ENCODE results near the gene ATP8A2. TPM values are rescaled to one million over a fixed set of nuclear protein-coding genes. Genes with fewer than 3 reads are reported as not detected.

Gene ATP8A2
- total RNA-seq, 1 experiment from 2014 or later = 5.2 TPM

DNA sequence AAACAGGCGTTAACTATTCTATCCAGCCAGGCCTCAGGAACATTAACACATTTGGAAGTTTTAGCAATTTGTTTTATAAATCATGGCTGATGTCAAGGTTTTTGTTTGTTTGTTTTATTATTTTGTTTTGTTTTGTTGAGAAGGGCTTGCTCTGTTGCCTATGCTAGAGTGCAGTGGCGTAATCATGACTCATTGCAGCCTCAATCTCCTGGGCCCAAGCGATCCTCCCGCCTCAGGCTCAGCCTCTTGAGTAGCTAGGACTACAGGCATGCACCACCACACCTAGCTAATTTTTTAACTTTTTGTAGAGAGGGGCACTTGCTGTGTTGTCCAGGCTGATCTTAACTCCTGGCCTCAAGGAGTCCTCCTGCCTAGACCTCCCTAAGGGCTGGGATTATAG, 42.1 kb upstream of the ATP8A2 start:
- TF ChIP-seq PRRX2 (CRISPR knock-in tag; IDR thresholded peaks at IDR 0.05) (no peak), NFATC4 (CRISPR knock-in tag; IDR thresholded peaks at IDR 0.05) (no peak), KAT7 (CRISPR knock-in tag; IDR thresholded peaks at IDR 0.05; ENCODE audit: borderline replicate concordance) (no peak), NR3C1 (CRISPR knock-in tag; conservative IDR thresholded peaks at IDR 0.05; ENCODE audit: low read depth) (no peak), ZNF416 (CRISPR knock-in tag; IDR thresholded peaks at IDR 0.05) (no peak)
- TF ChIP-seq, protein P1, sequence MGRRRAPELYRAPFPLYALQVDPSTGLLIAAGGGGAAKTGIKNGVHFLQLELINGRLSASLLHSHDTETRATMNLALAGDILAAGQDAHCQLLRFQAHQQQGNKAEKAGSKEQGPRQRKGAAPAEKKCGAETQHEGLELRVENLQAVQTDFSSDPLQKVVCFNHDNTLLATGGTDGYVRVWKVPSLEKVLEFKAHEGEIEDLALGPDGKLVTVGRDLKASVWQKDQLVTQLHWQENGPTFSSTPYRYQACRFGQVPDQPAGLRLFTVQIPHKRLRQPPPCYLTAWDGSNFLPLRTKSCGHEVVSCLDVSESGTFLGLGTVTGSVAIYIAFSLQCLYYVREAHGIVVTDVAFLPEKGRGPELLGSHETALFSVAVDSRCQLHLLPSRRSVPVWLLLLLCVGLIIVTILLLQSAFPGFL (CRISPR knock-in tag; IDR thresholded peaks at IDR 0.05; ENCODE audit: borderline replicate concordance) = no peak
- TF ChIP-seq, protein P2, sequence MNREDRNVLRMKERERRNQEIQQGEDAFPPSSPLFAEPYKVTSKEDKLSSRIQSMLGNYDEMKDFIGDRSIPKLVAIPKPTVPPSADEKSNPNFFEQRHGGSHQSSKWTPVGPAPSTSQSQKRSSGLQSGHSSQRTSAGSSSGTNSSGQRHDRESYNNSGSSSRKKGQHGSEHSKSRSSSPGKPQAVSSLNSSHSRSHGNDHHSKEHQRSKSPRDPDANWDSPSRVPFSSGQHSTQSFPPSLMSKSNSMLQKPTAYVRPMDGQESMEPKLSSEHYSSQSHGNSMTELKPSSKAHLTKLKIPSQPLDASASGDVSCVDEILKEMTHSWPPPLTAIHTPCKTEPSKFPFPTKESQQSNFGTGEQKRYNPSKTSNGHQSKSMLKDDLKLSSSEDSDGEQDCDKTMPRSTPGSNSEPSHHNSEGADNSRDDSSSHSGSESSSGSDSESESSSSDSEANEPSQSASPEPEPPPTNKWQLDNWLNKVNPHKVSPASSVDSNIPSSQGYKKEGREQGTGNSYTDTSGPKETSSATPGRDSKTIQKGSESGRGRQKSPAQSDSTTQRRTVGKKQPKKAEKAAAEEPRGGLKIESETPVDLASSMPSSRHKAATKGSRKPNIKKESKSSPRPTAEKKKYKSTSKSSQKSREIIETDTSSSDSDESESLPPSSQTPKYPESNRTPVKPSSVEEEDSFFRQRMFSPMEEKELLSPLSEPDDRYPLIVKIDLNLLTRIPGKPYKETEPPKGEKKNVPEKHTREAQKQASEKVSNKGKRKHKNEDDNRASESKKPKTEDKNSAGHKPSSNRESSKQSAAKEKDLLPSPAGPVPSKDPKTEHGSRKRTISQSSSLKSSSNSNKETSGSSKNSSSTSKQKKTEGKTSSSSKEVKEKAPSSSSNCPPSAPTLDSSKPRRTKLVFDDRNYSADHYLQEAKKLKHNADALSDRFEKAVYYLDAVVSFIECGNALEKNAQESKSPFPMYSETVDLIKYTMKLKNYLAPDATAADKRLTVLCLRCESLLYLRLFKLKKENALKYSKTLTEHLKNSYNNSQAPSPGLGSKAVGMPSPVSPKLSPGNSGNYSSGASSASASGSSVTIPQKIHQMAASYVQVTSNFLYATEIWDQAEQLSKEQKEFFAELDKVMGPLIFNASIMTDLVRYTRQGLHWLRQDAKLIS (CRISPR knock-in tag; IDR thresholded peaks at IDR 0.05; ENCODE audit: borderline replicate concordance) = no peak
- TF ChIP-seq, protein P3, sequence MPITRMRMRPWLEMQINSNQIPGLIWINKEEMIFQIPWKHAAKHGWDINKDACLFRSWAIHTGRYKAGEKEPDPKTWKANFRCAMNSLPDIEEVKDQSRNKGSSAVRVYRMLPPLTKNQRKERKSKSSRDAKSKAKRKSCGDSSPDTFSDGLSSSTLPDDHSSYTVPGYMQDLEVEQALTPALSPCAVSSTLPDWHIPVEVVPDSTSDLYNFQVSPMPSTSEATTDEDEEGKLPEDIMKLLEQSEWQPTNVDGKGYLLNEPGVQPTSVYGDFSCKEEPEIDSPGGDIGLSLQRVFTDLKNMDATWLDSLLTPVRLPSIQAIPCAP (CRISPR knock-in tag; IDR thresholded peaks at IDR 0.05) = no peak
- TF ChIP-seq, protein P4, sequence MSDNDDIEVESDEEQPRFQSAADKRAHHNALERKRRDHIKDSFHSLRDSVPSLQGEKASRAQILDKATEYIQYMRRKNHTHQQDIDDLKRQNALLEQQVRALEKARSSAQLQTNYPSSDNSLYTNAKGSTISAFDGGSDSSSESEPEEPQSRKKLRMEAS (CRISPR knock-in tag; IDR thresholded peaks at IDR 0.05) = no peak

DNA sequence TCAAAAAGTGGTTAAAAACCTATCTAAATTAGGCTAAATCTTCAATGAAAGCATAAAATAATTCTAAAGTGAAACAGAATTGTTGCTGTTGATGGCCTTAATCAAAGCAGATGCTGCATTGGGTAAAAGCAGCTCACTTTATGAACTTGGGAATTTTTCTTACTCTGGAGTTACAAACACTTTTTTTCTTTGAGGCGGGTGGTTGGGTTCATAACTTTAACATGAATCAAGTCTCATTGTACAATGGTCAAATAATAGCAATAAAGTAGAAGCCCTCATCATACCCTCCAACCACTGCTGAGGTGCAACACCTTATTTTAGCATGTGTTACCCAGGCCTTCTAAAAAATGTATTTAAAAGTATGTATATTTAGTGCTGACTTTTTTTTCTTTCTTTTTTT, 41.2 kb upstream of the ATP8A2 start:
- DNase-seq (ENCODE audit: low spot score) (no peak), ATAC-seq (no peak)
- CTCF ChIA-PET = no interaction called here
- H3K36me3 Mint-ChIP-seq = peaks cover 49% of the 10 kb centered on the region
- H3K4me3 Mint-ChIP-seq = no peak overlapping the region
- TF ChIP-seq, protein P5, sequence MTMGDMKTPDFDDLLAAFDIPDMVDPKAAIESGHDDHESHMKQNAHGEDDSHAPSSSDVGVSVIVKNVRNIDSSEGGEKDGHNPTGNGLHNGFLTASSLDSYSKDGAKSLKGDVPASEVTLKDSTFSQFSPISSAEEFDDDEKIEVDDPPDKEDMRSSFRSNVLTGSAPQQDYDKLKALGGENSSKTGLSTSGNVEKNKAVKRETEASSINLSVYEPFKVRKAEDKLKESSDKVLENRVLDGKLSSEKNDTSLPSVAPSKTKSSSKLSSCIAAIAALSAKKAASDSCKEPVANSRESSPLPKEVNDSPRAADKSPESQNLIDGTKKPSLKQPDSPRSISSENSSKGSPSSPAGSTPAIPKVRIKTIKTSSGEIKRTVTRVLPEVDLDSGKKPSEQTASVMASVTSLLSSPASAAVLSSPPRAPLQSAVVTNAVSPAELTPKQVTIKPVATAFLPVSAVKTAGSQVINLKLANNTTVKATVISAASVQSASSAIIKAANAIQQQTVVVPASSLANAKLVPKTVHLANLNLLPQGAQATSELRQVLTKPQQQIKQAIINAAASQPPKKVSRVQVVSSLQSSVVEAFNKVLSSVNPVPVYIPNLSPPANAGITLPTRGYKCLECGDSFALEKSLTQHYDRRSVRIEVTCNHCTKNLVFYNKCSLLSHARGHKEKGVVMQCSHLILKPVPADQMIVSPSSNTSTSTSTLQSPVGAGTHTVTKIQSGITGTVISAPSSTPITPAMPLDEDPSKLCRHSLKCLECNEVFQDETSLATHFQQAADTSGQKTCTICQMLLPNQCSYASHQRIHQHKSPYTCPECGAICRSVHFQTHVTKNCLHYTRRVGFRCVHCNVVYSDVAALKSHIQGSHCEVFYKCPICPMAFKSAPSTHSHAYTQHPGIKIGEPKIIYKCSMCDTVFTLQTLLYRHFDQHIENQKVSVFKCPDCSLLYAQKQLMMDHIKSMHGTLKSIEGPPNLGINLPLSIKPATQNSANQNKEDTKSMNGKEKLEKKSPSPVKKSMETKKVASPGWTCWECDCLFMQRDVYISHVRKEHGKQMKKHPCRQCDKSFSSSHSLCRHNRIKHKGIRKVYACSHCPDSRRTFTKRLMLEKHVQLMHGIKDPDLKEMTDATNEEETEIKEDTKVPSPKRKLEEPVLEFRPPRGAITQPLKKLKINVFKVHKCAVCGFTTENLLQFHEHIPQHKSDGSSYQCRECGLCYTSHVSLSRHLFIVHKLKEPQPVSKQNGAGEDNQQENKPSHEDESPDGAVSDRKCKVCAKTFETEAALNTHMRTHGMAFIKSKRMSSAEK (CRISPR knock-in tag; IDR thresholded peaks at IDR 0.05; ENCODE audit: borderline replicate concordance) = no peak
- TF ChIP-seq, protein P1 (CRISPR knock-in tag; IDR thresholded peaks at IDR 0.05; ENCODE audit: borderline replicate concordance) = no peak
- TF ChIP-seq, protein P6, sequence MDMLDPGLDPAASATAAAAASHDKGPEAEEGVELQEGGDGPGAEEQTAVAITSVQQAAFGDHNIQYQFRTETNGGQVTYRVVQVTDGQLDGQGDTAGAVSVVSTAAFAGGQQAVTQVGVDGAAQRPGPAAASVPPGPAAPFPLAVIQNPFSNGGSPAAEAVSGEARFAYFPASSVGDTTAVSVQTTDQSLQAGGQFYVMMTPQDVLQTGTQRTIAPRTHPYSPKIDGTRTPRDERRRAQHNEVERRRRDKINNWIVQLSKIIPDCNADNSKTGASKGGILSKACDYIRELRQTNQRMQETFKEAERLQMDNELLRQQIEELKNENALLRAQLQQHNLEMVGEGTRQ (CRISPR knock-in tag; IDR thresholded peaks at IDR 0.05) = no peak
- H3K27ac Mint-ChIP-seq = no peak overlapping the region
- no peaks in the 10 kb centered on the region for H3K9me3 Mint-ChIP-seq
- POLR2A ChIA-PET = no interaction called here
- no peaks in the 10 kb centered on the region for H3K27me3 Mint-ChIP-seq (ENCODE audit: low read depth)
- no peaks in the 10 kb centered on the region for H3K4me1 Mint-ChIP-seq

More for the DNA sequence above, 42.1 kb upstream of the ATP8A2 start:
- no peaks in the 10 kb centered on the region for H3K9me3 Mint-ChIP-seq
- no peak overlapping the region for H3K27ac Mint-ChIP-seq
- peaks cover 55% of the 10 kb centered on the region for H3K36me3 Mint-ChIP-seq
- ChIA-PET POLR2A (no interaction called here), CTCF (no interaction called here)
- ATAC-seq = no peak
- no peaks in the 10 kb centered on the region for H3K27me3 Mint-ChIP-seq (ENCODE audit: low read depth)
- H3K4me3 Mint-ChIP-seq = no peak overlapping the region
- no peak for DNase-seq (ENCODE audit: low spot score)
- no peaks in the 10 kb centered on the region for H3K4me1 Mint-ChIP-seq

Data from WTC11 (cell line).